ENCODE measurements around the gene RAI2. TPM values are rescaled to one million over a fixed set of nuclear protein-coding genes. Genes with fewer than 3 reads are reported as not detected.

The RAI2 gene
- total and polyA plus RNA-seq, 2 donors from 2014 or later = 18.3 to 43.1 TPM

- FAIRE-seq = no peak
- TF ChIP-seq CTCF (IDR thresholded peaks at IDR 0.05; ENCODE audit: borderline replicate concordance, extremely low read depth, insufficient read depth) = no peak
- intact Hi-C loops (cut with DNase I) = no loop called here
Measured at GRCh38 chrX:17833954-17834353, 27.1 kb downstream of the RAI2 start.

GRCh38 chrX:17831255-17831654 lies 29.8 kb downstream of the RAI2 start:
- no peak for DNase-seq
- no peak overlapping the region for H3K4me3 ChIP-seq (ENCODE audit: low read length in 3 of 3)
- H3K4me1 ChIP-seq (ENCODE audit: control insufficient read depth in 2 of 3, insufficient read depth in 2 of 3, low read depth in 1 of 3, low read length in 3 of 3) = peaks cover 0 to 2% (median 0%) of the 10 kb centered on the region in 3 donors
- no peak for TF ChIP-seq CTCF (IDR thresholded peaks at IDR 0.05; ENCODE audit: borderline replicate concordance, extremely low read depth, insufficient read depth)
- no peaks in the 10 kb centered on the region for H3K9me3 ChIP-seq (ENCODE audit: control insufficient read depth in 2 of 3, insufficient read depth in 1 of 3, low read length in 3 of 3)
- no peak overlapping the region for H3K27ac ChIP-seq (ENCODE audit: low read depth in 2 of 2, low read length in 2 of 2)
- H3K27me3 ChIP-seq (ENCODE audit: control insufficient read depth, insufficient read depth, low read length) = peaks cover 2% of the 10 kb centered on the region
- no peaks in the 10 kb centered on the region for H3K36me3 ChIP-seq (ENCODE audit: control insufficient read depth in 2 of 3, insufficient read depth in 3 of 3, low read length in 3 of 3)
- intact Hi-C loops (cut with DNase I) = no loop called here
- H3K9ac ChIP-seq (ENCODE audit: low read length in 3 of 3) = no peak overlapping the region
- no peak for FAIRE-seq

More at GRCh38 chrX:17833954-17834353, 27.1 kb downstream of the RAI2 start:
- Histone ChIP-seq H3K36me3 (ENCODE audit: control insufficient read depth in 2 of 3, insufficient read depth in 3 of 3, low read length in 3 of 3) (no peaks in the 10 kb centered on the region), H3K4me1 (ENCODE audit: control insufficient read depth in 2 of 3, insufficient read depth in 2 of 3, low read depth in 1 of 3, low read length in 3 of 3) (peaks cover 0 to 2% (median 0%) of the 10 kb centered on the region in 3 donors), H3K9ac (ENCODE audit: low read length in 3 of 3) (no peak overlapping the region), H3K4me3 (ENCODE audit: low read length in 3 of 3) (no peak overlapping the region), H3K9me3 (ENCODE audit: control insufficient read depth in 2 of 3, insufficient read depth in 1 of 3, low read length in 3 of 3) (no peaks in the 10 kb centered on the region), H3K27me3 (ENCODE audit: control insufficient read depth, insufficient read depth, low read length) (no peaks in the 10 kb centered on the region), H3K27ac (ENCODE audit: low read depth in 2 of 2, low read length in 2 of 2) (no peak overlapping the region)
- DNase-seq = no peak

GRCh38 chrX:17830211-17830610 lies 30.9 kb downstream of the RAI2 start:
- Histone ChIP-seq H3K27me3 (ENCODE audit: control insufficient read depth, insufficient read depth, low read length) (peaks cover 2% of the 10 kb centered on the region), H3K9ac (ENCODE audit: low read length in 3 of 3) (no peak overlapping the region), H3K27ac (ENCODE audit: low read depth in 2 of 2, low read length in 2 of 2) (no peak overlapping the region), H3K4me3 (ENCODE audit: low read length in 3 of 3) (no peak overlapping the region), H3K9me3 (ENCODE audit: control insufficient read depth in 2 of 3, insufficient read depth in 1 of 3, low read length in 3 of 3) (no peaks in the 10 kb centered on the region), H3K4me1 (ENCODE audit: control insufficient read depth in 2 of 3, insufficient read depth in 2 of 3, low read depth in 1 of 3, low read length in 3 of 3) (peaks cover 0 to 2% (median 0%) of the 10 kb centered on the region in 3 donors), H3K36me3 (ENCODE audit: control insufficient read depth in 2 of 3, insufficient read depth in 3 of 3, low read length in 3 of 3) (no peaks in the 10 kb centered on the region)
- intact Hi-C loops (cut with DNase I) = no loop called here
- FAIRE-seq = peak; percentile 80
- TF ChIP-seq CTCF (IDR thresholded peaks at IDR 0.05; ENCODE audit: borderline replicate concordance, extremely low read depth, insufficient read depth) = no peak
- peak in 1 of 5 donors; percentile 22 for DNase-seq

- FAIRE-seq (no peak), DNase-seq (no peak)
- TF ChIP-seq CTCF (IDR thresholded peaks at IDR 0.05; ENCODE audit: borderline replicate concordance, extremely low read depth, insufficient read depth) = no peak
- intact Hi-C loops (cut with DNase I) = no loop called here
- Histone ChIP-seq H3K9ac (ENCODE audit: low read length in 3 of 3) (no peak overlapping the region), H3K4me3 (ENCODE audit: low read length in 3 of 3) (no peak overlapping the region), H3K36me3 (ENCODE audit: control insufficient read depth in 2 of 3, insufficient read depth in 3 of 3, low read length in 3 of 3) (no peaks in the 10 kb centered on the region), H3K27ac (ENCODE audit: low read depth in 2 of 2, low read length in 2 of 2) (no peak overlapping the region), H3K9me3 (ENCODE audit: control insufficient read depth in 2 of 3, insufficient read depth in 1 of 3, low read length in 3 of 3) (no peaks in the 10 kb centered on the region), H3K27me3 (ENCODE audit: control insufficient read depth, insufficient read depth, low read length) (peaks cover 2% of the 10 kb centered on the region), H3K4me1 (ENCODE audit: control insufficient read depth in 2 of 3, insufficient read depth in 2 of 3, low read depth in 1 of 3, low read length in 3 of 3) (peaks cover 0 to 2% (median 0%) of the 10 kb centered on the region in 3 donors)
Measured at GRCh38 chrX:17829566-17829965, 31.5 kb downstream of the RAI2 start.
